ENCODE results near the gene EIF2B5.

- no peak for TF ChIP-seq POLR2A (IDR thresholded peaks at IDR 0.05; ENCODE audit: low read depth, low read length)
- TF ChIP-seq POLR2AphosphoS5 (IDR thresholded peaks at IDR 0.05; ENCODE audit: low read depth, low read length) = no peak
- no peak for TF ChIP-seq TAF1 (IDR thresholded peaks at IDR 0.05; ENCODE audit: borderline replicate concordance, low read depth, low read length)
These were observed 43.0 kb upstream of the EIF2B5 start for GRCh38 chr3:184092199-184092598.
